ENCODE data around the gene CDH18. TPM values are rescaled to one million over a fixed set of nuclear protein-coding genes. Genes with fewer than 3 reads are reported as not detected.
"Not testable (repeated sequence)": the region's sequence is repeated elsewhere in the genome, so short reads cannot be mapped to it uniquely, and the experiment has no call there.

Gene CDH18
- total and polyA plus RNA-seq, 2 experiments from 2014 or later, result 0.22 TPM; not detected in 1

- in situ Hi-C loops (cut with MboI), result no loop called here
- 25 to 32% methylated on average over 5 of the region's 5 CpGs for WGBS, 2 experiments (ENCODE audit: low coverage in 1 of 2, low lambda C conversion rate in 2 of 2, missing lambda C conversion rate in 2 of 2)
Measured at GRCh38 chr5:19777363-19777762, 210.6 kb downstream of the CDH18 start.

DNA sequence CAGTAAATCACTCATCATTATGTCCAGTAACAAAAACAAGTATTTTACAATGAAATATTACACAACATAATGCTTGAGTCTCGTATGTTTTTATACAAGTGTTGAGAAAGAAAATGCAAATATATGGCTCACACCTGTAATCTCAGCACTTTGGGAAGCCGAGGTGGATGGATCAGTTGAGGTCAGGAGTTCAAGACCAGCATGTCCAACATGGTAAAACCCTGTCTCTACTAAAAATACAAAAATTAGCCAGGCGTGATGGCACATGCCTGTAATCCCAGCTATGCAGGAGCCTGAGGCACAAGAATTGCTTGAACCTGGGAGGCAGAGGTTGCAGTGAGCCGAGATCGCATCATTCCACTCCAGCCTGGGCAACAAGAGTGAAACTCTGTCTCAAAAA is 211.1 kb downstream of the CDH18 start:
- H3K27ac ChIP-seq; H3K36me3 ChIP-seq (ENCODE audit: low read depth); H3K9me2 ChIP-seq (ENCODE audit: insufficient read depth); in situ Hi-C loops (cut with MboI); H3K9ac ChIP-seq; H3K4me3 ChIP-seq; H3K79me2 ChIP-seq (ENCODE audit: insufficient read depth); H3K4me2 ChIP-seq (ENCODE audit: unreplicated experiment); H3F3A ChIP-seq (ENCODE audit: insufficient read depth); H3K27me3 ChIP-seq (replicated peaks; ENCODE audit: insufficient read depth); H2AFZ ChIP-seq; H4K20me1 ChIP-seq (ENCODE audit: insufficient read depth); DNase-seq; H3K4me1 ChIP-seq (ENCODE audit: insufficient read depth); H3K9me3 ChIP-seq (ENCODE audit: low read depth): not testable (repeated sequence)
- 29 to 34% methylated on average over 5 of the region's 5 CpGs for whole genome bisulfite sequencing, 2 experiments (ENCODE audit: low coverage in 1 of 2, low lambda C conversion rate in 2 of 2, missing lambda C conversion rate in 2 of 2)

More at GRCh38 chr5:19777363-19777762, 210.6 kb downstream of the CDH18 start:
- no peaks in the 10 kb centered on the region for H3K9me2 ChIP-seq (ENCODE audit: insufficient read depth)
- no peak for TF ChIP-seq EZH2phosphoT487 (IDR thresholded peaks at IDR 0.05; ENCODE audit: insufficient read depth, low read depth)
- TF ChIP-seq EZH2 (IDR thresholded peaks at IDR 0.05; ENCODE audit: insufficient read depth, poor library complexity, severe bottlenecking), result no peak
- no peaks in the 10 kb centered on the region for H3K27me3 ChIP-seq (replicated peaks; ENCODE audit: insufficient read depth)
- no peaks in the 10 kb centered on the region for H3K9me3 ChIP-seq (ENCODE audit: low read depth)
- H3K27ac ChIP-seq, result no peak overlapping the region
- no peaks in the 10 kb centered on the region for H4K20me1 ChIP-seq (ENCODE audit: insufficient read depth)
- no peak overlapping the region for H3K4me3 ChIP-seq
- H3K36me3 ChIP-seq (ENCODE audit: low read depth), result no peaks in the 10 kb centered on the region
- DNase-seq, result no peak
- H3K4me1 ChIP-seq (ENCODE audit: insufficient read depth), result no peaks in the 10 kb centered on the region
- H3K9ac ChIP-seq, result no peak overlapping the region
- H2AFZ ChIP-seq, result no peak overlapping the region
- H3F3A ChIP-seq (ENCODE audit: insufficient read depth), result no peaks in the 10 kb centered on the region
- H3K4me2 ChIP-seq (ENCODE audit: unreplicated experiment), result no peak overlapping the region
- H3K79me2 ChIP-seq (ENCODE audit: insufficient read depth), result no peaks in the 10 kb centered on the region

DNA sequence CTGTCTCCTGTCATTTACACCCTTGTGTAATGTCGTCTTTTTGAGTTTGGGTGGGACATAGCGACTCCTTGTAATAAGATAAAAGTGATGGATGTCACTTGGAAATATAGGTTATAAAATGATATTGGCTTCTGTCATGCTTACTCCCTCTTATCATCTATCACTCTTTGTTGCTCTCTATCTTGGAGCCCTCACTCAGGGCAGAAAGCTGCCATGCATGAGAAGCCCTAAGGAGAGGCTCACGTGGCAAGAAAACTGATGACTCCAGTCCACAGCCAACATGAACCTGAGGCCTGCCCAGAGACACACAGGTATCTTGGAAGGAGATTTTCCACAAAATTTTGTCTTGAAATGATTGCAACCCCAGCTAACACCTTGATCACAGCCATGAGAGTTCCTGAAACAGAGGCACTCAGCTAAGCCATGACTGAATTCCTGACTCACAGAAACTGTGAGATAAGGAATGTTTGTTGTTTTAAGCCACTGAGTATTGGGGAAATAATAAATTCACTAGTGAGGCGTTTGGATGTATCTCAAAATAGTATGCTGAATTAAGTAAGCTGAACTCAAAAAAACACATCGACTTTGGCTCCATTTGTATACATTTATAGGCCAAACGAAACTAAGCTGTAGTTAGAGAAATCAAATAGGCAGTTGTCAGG is 216.7 kb downstream of the CDH18 start:
- Histone ChIP-seq H3K4me1 (ENCODE audit: insufficient read depth) (no peaks in the 10 kb centered on the region), H3K9ac (no peak overlapping the region), H3F3A (ENCODE audit: insufficient read depth) (no peaks in the 10 kb centered on the region), H3K4me2 (ENCODE audit: unreplicated experiment) (no peak overlapping the region), H3K36me3 (ENCODE audit: low read depth) (no peaks in the 10 kb centered on the region), H3K9me2 (ENCODE audit: insufficient read depth) (no peaks in the 10 kb centered on the region), H3K79me2 (ENCODE audit: insufficient read depth) (no peaks in the 10 kb centered on the region), H2AFZ (no peak overlapping the region), H3K4me3 (no peak overlapping the region), H3K27me3 (replicated peaks; ENCODE audit: insufficient read depth) (no peaks in the 10 kb centered on the region), H3K9me3 (ENCODE audit: low read depth) (no peaks in the 10 kb centered on the region), H4K20me1 (ENCODE audit: insufficient read depth) (no peaks in the 10 kb centered on the region), H3K27ac (no peak overlapping the region)
- DNase-seq, result peak; percentile 9
- in situ Hi-C loops (cut with MboI), result no loop called here
- no peak for TF ChIP-seq EZH2phosphoT487 (IDR thresholded peaks at IDR 0.05; ENCODE audit: insufficient read depth, low read depth)
- no peak for TF ChIP-seq EZH2 (IDR thresholded peaks at IDR 0.05; ENCODE audit: insufficient read depth, poor library complexity, severe bottlenecking)
- 19% methylated on average over 6 of the region's 6 CpGs for WGBS, 2 experiments (ENCODE audit: low coverage in 1 of 2, low lambda C conversion rate in 2 of 2, missing lambda C conversion rate in 2 of 2)

DNA sequence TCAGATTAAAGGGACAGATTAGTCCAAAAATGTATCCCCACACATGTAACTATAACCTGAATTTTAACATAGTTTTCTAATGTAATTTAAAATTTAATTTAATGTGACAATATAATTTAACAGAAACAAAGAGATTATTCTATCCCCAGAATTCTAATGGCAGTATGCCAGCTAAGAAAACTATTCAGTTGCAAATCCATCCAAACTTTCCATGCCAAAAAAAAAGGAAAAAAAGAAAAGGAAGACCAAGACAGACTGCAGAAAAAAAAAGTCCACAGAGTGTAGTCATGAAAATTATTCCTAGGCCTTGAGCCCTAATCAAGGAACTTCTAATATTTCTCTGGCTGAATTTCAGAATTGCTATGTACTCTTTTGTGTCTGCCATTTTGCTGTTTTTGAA is 217.6 kb downstream of the CDH18 start:
- no peaks in the 10 kb centered on the region for H3K9me3 ChIP-seq (ENCODE audit: low read depth)
- H3F3A ChIP-seq (ENCODE audit: insufficient read depth), result no peaks in the 10 kb centered on the region
- no peaks in the 10 kb centered on the region for H3K36me3 ChIP-seq (ENCODE audit: low read depth)
- no peak for DNase-seq
- H3K4me3 ChIP-seq, result no peak overlapping the region
- no peaks in the 10 kb centered on the region for H4K20me1 ChIP-seq (ENCODE audit: insufficient read depth)
- no peak overlapping the region for H3K9ac ChIP-seq
- H3K79me2 ChIP-seq (ENCODE audit: insufficient read depth), result no peaks in the 10 kb centered on the region
- H3K27ac ChIP-seq, result no peak overlapping the region
- in situ Hi-C loops (cut with MboI), result no loop called here
- H3K27me3 ChIP-seq (replicated peaks; ENCODE audit: insufficient read depth), result no peaks in the 10 kb centered on the region
- no peaks in the 10 kb centered on the region for H3K4me1 ChIP-seq (ENCODE audit: insufficient read depth)
- H3K9me2 ChIP-seq (ENCODE audit: insufficient read depth), result no peaks in the 10 kb centered on the region
- no peak overlapping the region for H2AFZ ChIP-seq
- TF ChIP-seq EZH2phosphoT487 (IDR thresholded peaks at IDR 0.05; ENCODE audit: insufficient read depth, low read depth) (no peak), EZH2 (IDR thresholded peaks at IDR 0.05; ENCODE audit: insufficient read depth, poor library complexity, severe bottlenecking) (no peak)
- no peak overlapping the region for H3K4me2 ChIP-seq (ENCODE audit: unreplicated experiment)

- Histone ChIP-seq H3K79me2 (ENCODE audit: insufficient read depth) (no peaks in the 10 kb centered on the region), H4K20me1 (ENCODE audit: insufficient read depth) (no peaks in the 10 kb centered on the region), H3K4me2 (ENCODE audit: unreplicated experiment) (no peak overlapping the region), H3K36me3 (ENCODE audit: low read depth) (no peaks in the 10 kb centered on the region), H3K4me1 (ENCODE audit: insufficient read depth) (no peaks in the 10 kb centered on the region), H3K9me3 (ENCODE audit: low read depth) (no peaks in the 10 kb centered on the region), H3F3A (ENCODE audit: insufficient read depth) (no peaks in the 10 kb centered on the region), H3K9me2 (ENCODE audit: insufficient read depth) (no peaks in the 10 kb centered on the region), H3K9ac (no peak overlapping the region), H2AFZ (no peak overlapping the region), H3K4me3 (no peak overlapping the region), H3K27ac (no peak overlapping the region), H3K27me3 (replicated peaks; ENCODE audit: insufficient read depth) (no peaks in the 10 kb centered on the region)
- in situ Hi-C loops (cut with MboI), result no loop called here
- TF ChIP-seq EZH2phosphoT487 (IDR thresholded peaks at IDR 0.05; ENCODE audit: insufficient read depth, low read depth) (no peak), EZH2 (IDR thresholded peaks at IDR 0.05; ENCODE audit: insufficient read depth, poor library complexity, severe bottlenecking) (no peak)
- WGBS, 2 experiments (ENCODE audit: low coverage in 1 of 2, low lambda C conversion rate in 2 of 2, missing lambda C conversion rate in 2 of 2), result 34 to 35% methylated on average over 1 of the region's 1 CpG
- DNase-seq, result no peak
Measured at GRCh38 chr5:19767987-19768386, 220.0 kb downstream of the CDH18 start.

Measured in GM23248 (cell line).